GM23338 (cell line): ENCODE data around the gene C1orf50. TPM values are rescaled to one million over a fixed set of nuclear protein-coding genes. Genes with fewer than 3 reads are reported as not detected.
A peak's percentile ranks its signal among the peaks of the same experiment; 100 is the strongest.

Experiments
- ATAC-seq: fragments of 200-7000 bp; cut with Tn5 transposase; 3 replicates; pipeline ENCODE4 v1.9.1; 2020
- DNase-seq: peaks from one replicate; pipeline ENCODE4 v3.0.0-alpha.2; 2015; ENCODE audit warnings: low spot score
- H2AFZ ChIP-seq: fragments of 200-600 bp; sonication (generic); 2 replicates; pipeline ENCODE4 v1.8.0; 2016; ENCODE audit warnings: antibody characterized with exemption, mild to moderate bottlenecking, moderate library complexity
- H3F3A ChIP-seq: fragments of 200-600 bp; sonication (generic); replicated peaks from 2 replicates; pipeline ENCODE4 v1.8.0; 2017; ENCODE audit warnings: antibody characterized with exemption, mixed run types, low read depth
- H3K27ac ChIP-seq: fragments of 200-600 bp; sonication (generic); 2 replicates; pipeline ENCODE4 v1.6.1; 2016; ENCODE audit warnings: low read depth
- H3K27me3 ChIP-seq: fragments of 200-600 bp; sonication (generic); 2 replicates; pipeline ENCODE4 v1.8.0; 2016; ENCODE audit warnings: mild to moderate bottlenecking, mixed run types, moderate library complexity; ENCODE audit not compliant: insufficient read depth
- H3K36me3 ChIP-seq: fragments of 200-600 bp; sonication (generic); 2 replicates; pipeline ENCODE4 v1.8.0; 2016; ENCODE audit warnings: mild to moderate bottlenecking; ENCODE audit not compliant: insufficient read depth
- H3K4me1 ChIP-seq: fragments of 200-600 bp; sonication (generic); 2 replicates; pipeline ENCODE4 v1.8.0; 2016; ENCODE audit warnings: mild to moderate bottlenecking, moderate library complexity; ENCODE audit not compliant: insufficient read depth
- H3K4me2 ChIP-seq: fragments of 200-600 bp; sonication (generic); 2 replicates; pipeline ENCODE4 v1.7.1; 2017; ENCODE audit warnings: mixed run types
- H3K4me3 ChIP-seq: fragments of 200-600 bp; sonication (generic); 2 replicates; pipeline ENCODE4 v1.6.1; 2016; ENCODE audit warnings: mixed run types
- H3K79me2 ChIP-seq: fragments of 200-600 bp; sonication (generic); replicated peaks from 2 replicates; pipeline ENCODE4 v1.8.0; 2017; ENCODE audit warnings: mild to moderate bottlenecking; ENCODE audit not compliant: insufficient read depth
- H3K9me2 ChIP-seq: fragments of 200-600 bp; sonication (generic); 2 replicates; pipeline ENCODE4 v1.8.0; 2017; ENCODE audit not compliant: insufficient read depth
- H4K20me1 ChIP-seq: fragments of 200-600 bp; sonication (generic); replicated peaks from 2 replicates; pipeline ENCODE4 v1.8.0; 2017; ENCODE audit warnings: mild to moderate bottlenecking; ENCODE audit not compliant: insufficient read depth
- H3K27ac Mint-ChIP-seq: 2 replicates; pipeline ENCODE4 v1.8.0; 2020; ENCODE audit warnings: inconsistent platforms, mild to moderate bottlenecking, moderate library complexity, mixed read lengths
- H3K27me3 Mint-ChIP-seq: 3 replicates; pipeline ENCODE4 v1.8.0; 2022; ENCODE audit warnings: low read depth, mild to moderate bottlenecking, moderate library complexity, mixed read lengths, inconsistent platforms; ENCODE audit not compliant: insufficient read depth, poor library complexity
- H3K36me3 Mint-ChIP-seq: 3 replicates; pipeline ENCODE4 v1.8.0; 2021; ENCODE audit warnings: low read depth, mild to moderate bottlenecking, inconsistent platforms, moderate library complexity, mixed read lengths
- H3K4me1 Mint-ChIP-seq: 3 replicates; pipeline ENCODE4 v1.8.0; 2020; ENCODE audit warnings: mild to moderate bottlenecking, inconsistent platforms, mixed read lengths
- H3K4me3 Mint-ChIP-seq: 3 replicates; pipeline ENCODE4 v1.8.0; 2021; ENCODE audit warnings: moderate library complexity, mild to moderate bottlenecking, inconsistent platforms, mixed read lengths
- H3K9me3 Mint-ChIP-seq: 3 replicates; pipeline ENCODE4 v1.8.0; 2020; ENCODE audit warnings: moderate library complexity, mild to moderate bottlenecking, inconsistent platforms, mixed read lengths
- CREB1 ChIP-seq: fragments of 250-450 bp; sonication (Bioruptor Pico); IDR thresholded peaks from 2 replicates; pipeline ENCODE4 v1.5.0; 2020; ENCODE audit warnings: low read depth, mild to moderate bottlenecking, moderate library complexity
- ETS1 ChIP-seq: IDR thresholded peaks from 2 replicates; pipeline ENCODE4 v1.6.1; 2016; ENCODE audit warnings: antibody characterized with exemption
- EZH2 ChIP-seq: fragments of 200-600 bp; sonication (generic); IDR thresholded peaks from one replicate; pipeline ENCODE4 v1.8.0; 2017; ENCODE audit warnings: antibody characterized with exemption, mild to moderate bottlenecking, low read depth; ENCODE audit not compliant: unreplicated experiment
- EZH2phosphoT487 ChIP-seq: fragments of 200-600 bp; sonication (generic); IDR thresholded peaks from one replicate; pipeline ENCODE4 v1.8.1; 2018; ENCODE audit warnings: antibody characterized with exemption; ENCODE audit not compliant: unreplicated experiment
- JUNB ChIP-seq: IDR thresholded peaks from one replicate; pipeline ENCODE4 v1.6.1; 2016; ENCODE audit warnings: antibody characterized with exemption; ENCODE audit not compliant: unreplicated experiment
- NANOG ChIP-seq: IDR thresholded peaks from 2 replicates; pipeline ENCODE4 v1.6.1; 2016; ENCODE audit warnings: antibody characterized with exemption, borderline replicate concordance
- POLR2AphosphoS5 ChIP-seq: IDR thresholded peaks from 2 replicates; pipeline ENCODE4 v1.6.1; 2016; ENCODE audit warnings: antibody characterized with exemption, low read depth
- STAT1 ChIP-seq: IDR thresholded peaks from one replicate; pipeline ENCODE4 v1.6.1; 2016; ENCODE audit warnings: antibody characterized with exemption; ENCODE audit not compliant: unreplicated experiment
- ZNF114 ChIP-seq: fragments of 250-450 bp; sonication (Bioruptor Pico); IDR thresholded peaks from 2 replicates; pipeline ENCODE4 v1.5.0; 2020; ENCODE audit warnings: mild to moderate bottlenecking, moderate library complexity
- ZNF331 ChIP-seq: fragments of 250-450 bp; sonication (Bioruptor Pico); IDR thresholded peaks from 2 replicates; pipeline ENCODE4 v1.5.0; 2020; ENCODE audit warnings: low read depth, mild to moderate bottlenecking, moderate library complexity
- polyA plus RNA-seq: library from polyadenylated mRNA; unstranded; fragments of >200 nt; fragmentation: Nextera tagmentation; extraction: Ambion mirVana; gene quantifications from 2 replicates; pipeline ENCODE4 v1.2.1, GENCODE V29; 2016
- total RNA-seq: library from RNA; depleted of rRNA; stranded (reverse); fragments of >200 nt; shearing (Covaris generic); gene quantifications from 2 replicates; pipeline ENCODE4 v1.2.3, GENCODE V29; 2014
- TF ChIP-seq, protein P1 (sequence below), 2 experiments: fragments of 200-600 bp in 1 of 2; sonication (generic) in 1 of 2; conservative IDR thresholded peaks; 2 replicates each; pipeline versions ENCODE4 v1.5.1 to v1.6.1; 2016 to 2017; ENCODE audit warnings: antibody characterized with exemption in 2 of 2, low read depth in 2 of 2, mild to moderate bottlenecking in 2 of 2, moderate library complexity in 1 of 2
- TF ChIP-seq, protein P2 (sequence below): fragments of 250-450 bp; sonication (Bioruptor Pico); IDR thresholded peaks from 2 replicates; pipeline ENCODE4 v1.5.0; 2020; ENCODE audit warnings: mild to moderate bottlenecking, moderate library complexity
- TF ChIP-seq, protein P3 (sequence below): IDR thresholded peaks from one replicate; pipeline ENCODE4 v1.6.1; 2018; ENCODE audit warnings: antibody characterized with exemption; ENCODE audit not compliant: unreplicated experiment

C1orf50 gene
- total and polyA plus RNA-seq, 2 experiments from 2014 or later = 4.4 to 4.7 TPM

DNA sequence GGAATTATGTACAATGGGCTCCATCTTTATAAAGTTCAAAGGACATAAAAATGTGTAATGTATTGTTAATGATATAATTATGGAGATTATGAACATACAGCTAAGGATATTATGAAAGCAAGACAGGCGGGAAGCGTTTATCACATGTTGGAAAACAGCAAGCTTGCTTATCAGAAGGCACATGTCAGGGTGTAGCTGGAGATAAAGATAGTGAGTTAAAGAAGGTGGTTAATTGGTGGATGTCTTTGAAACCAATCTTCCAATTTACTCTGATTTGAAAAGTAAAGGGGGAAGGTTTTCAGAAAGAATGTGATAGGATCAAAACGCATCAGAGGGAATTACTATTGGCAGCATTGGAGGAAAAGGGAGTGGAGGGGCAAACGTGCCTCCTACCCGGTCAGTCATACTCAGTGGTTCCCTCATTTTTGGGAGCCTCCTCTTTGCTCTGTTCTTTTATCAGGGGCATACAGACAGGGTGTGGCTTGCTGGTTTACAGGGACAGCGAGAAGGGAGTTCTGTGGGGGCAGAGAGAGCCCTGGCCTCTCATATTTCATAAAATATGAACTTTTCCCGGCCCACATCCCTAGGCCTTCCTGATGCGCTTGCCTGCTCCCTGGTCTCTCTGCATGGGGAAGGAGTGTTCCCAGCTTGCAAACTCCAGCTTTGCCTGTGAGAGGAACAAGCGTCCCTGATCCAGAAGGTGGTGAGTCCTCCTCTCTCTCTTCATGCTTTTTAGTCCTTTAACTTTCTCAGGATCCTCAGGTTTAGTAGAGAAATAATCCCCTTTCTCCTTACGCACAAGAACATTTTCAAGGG, 58.2 kb downstream of the C1orf50 start:
- no peaks in the 10 kb centered on the region for H3K36me3 Mint-ChIP-seq
- no peaks in the 10 kb centered on the region for H3K9me3 Mint-ChIP-seq
- Histone ChIP-seq H3K79me2 (no peaks in the 10 kb centered on the region), H3K36me3 (no peaks in the 10 kb centered on the region), H3F3A (no peaks in the 10 kb centered on the region), H3K4me1 (peaks cover 25% of the 10 kb centered on the region; the same call in 1 of the 2 replicates), H4K20me1 (no peaks in the 10 kb centered on the region), H3K4me2 (no peak overlapping the region), H3K4me3 (no peak overlapping the region), H3K27me3 (no peaks in the 10 kb centered on the region), H3K9me2 (no peaks in the 10 kb centered on the region), H2AFZ (0 out of 2 replicates have a peak overlapping the region, but pooled peaks have one; percentile 8), H3K27ac (no peak overlapping the region)
- H3K27ac Mint-ChIP-seq = no peak overlapping the region; the same call in 1 of the 2 replicates
- DNase-seq (no peak), ATAC-seq (peak; percentile 49)
- H3K27me3 Mint-ChIP-seq = peaks cover 5% of the 10 kb centered on the region
- no peak overlapping the region for H3K4me3 Mint-ChIP-seq
- peaks cover 17% of the 10 kb centered on the region for H3K4me1 Mint-ChIP-seq
- TF ChIP-seq ZNF331 (CRISPR knock-in tag) = no peak
- TF ChIP-seq, protein P1, sequence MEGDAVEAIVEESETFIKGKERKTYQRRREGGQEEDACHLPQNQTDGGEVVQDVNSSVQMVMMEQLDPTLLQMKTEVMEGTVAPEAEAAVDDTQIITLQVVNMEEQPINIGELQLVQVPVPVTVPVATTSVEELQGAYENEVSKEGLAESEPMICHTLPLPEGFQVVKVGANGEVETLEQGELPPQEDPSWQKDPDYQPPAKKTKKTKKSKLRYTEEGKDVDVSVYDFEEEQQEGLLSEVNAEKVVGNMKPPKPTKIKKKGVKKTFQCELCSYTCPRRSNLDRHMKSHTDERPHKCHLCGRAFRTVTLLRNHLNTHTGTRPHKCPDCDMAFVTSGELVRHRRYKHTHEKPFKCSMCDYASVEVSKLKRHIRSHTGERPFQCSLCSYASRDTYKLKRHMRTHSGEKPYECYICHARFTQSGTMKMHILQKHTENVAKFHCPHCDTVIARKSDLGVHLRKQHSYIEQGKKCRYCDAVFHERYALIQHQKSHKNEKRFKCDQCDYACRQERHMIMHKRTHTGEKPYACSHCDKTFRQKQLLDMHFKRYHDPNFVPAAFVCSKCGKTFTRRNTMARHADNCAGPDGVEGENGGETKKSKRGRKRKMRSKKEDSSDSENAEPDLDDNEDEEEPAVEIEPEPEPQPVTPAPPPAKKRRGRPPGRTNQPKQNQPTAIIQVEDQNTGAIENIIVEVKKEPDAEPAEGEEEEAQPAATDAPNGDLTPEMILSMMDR (conservative IDR thresholded peaks at IDR 0.05; ENCODE audit: low read depth in 2 of 2) = no peak
- TF ChIP-seq JUNB = no peak
- TF ChIP-seq, protein P2, sequence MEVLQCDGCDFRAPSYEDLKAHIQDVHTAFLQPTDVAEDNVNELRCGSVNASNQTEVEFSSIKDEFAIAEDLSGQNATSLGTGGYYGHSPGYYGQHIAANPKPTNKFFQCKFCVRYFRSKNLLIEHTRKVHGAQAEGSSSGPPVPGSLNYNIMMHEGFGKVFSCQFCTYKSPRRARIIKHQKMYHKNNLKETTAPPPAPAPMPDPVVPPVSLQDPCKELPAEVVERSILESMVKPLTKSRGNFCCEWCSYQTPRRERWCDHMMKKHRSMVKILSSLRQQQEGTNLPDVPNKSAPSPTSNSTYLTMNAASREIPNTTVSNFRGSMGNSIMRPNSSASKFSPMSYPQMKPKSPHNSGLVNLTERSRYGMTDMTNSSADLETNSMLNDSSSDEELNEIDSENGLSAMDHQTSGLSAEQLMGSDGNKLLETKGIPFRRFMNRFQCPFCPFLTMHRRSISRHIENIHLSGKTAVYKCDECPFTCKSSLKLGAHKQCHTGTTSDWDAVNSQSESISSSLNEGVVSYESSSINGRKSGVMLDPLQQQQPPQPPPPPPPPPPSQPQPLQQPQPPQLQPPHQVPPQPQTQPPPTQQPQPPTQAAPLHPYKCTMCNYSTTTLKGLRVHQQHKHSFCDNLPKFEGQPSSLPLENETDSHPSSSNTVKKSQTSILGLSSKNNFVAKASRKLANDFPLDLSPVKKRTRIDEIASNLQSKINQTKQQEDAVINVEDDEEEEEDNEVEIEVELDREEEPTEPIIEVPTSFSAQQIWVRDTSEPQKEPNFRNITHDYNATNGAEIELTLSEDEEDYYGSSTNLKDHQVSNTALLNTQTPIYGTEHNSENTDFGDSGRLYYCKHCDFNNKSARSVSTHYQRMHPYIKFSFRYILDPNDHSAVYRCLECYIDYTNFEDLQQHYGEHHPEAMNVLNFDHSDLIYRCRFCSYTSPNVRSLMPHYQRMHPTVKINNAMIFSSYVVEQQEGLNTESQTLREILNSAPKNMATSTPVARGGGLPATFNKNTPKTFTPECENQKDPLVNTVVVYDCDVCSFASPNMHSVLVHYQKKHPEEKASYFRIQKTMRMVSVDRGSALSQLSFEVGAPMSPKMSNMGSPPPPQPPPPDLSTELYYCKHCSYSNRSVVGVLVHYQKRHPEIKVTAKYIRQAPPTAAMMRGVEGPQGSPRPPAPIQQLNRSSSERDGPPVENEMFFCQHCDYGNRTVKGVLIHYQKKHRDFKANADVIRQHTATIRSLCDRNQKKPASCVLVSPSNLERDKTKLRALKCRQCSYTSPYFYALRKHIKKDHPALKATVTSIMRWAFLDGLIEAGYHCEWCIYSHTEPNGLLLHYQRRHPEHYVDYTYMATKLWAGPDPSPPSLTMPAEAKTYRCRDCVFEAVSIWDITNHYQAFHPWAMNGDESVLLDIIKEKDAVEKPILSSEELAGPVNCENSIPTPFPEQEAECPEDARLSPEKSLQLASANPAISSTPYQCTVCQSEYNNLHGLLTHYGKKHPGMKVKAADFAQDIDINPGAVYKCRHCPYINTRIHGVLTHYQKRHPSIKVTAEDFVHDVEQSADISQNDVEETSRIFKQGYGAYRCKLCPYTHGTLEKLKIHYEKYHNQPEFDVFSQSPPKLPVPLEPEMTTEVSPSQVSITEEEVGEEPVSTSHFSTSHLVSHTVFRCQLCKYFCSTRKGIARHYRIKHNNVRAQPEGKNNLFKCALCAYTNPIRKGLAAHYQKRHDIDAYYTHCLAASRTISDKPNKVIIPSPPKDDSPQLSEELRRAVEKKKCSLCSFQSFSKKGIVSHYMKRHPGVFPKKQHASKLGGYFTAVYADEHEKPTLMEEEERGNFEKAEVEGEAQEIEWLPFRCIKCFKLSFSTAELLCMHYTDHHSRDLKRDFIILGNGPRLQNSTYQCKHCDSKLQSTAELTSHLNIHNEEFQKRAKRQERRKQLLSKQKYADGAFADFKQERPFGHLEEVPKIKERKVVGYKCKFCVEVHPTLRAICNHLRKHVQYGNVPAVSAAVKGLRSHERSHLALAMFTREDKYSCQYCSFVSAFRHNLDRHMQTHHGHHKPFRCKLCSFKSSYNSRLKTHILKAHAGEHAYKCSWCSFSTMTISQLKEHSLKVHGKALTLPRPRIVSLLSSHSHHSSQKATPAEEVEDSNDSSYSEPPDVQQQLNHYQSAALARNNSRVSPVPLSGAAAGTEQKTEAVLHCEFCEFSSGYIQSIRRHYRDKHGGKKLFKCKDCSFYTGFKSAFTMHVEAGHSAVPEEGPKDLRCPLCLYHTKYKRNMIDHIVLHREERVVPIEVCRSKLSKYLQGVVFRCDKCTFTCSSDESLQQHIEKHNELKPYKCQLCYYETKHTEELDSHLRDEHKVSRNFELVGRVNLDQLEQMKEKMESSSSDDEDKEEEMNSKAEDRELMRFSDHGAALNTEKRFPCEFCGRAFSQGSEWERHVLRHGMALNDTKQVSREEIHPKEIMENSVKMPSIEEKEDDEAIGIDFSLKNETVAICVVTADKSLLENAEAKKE (CRISPR knock-in tag) = no peak
- no peak for TF ChIP-seq POLR2AphosphoS5
- TF ChIP-seq EZH2 = no peak
- TF ChIP-seq CREB1 = no peak
- no peak for TF ChIP-seq ZNF114 (CRISPR knock-in tag)
- no peak for TF ChIP-seq NANOG
- TF ChIP-seq, protein P3, sequence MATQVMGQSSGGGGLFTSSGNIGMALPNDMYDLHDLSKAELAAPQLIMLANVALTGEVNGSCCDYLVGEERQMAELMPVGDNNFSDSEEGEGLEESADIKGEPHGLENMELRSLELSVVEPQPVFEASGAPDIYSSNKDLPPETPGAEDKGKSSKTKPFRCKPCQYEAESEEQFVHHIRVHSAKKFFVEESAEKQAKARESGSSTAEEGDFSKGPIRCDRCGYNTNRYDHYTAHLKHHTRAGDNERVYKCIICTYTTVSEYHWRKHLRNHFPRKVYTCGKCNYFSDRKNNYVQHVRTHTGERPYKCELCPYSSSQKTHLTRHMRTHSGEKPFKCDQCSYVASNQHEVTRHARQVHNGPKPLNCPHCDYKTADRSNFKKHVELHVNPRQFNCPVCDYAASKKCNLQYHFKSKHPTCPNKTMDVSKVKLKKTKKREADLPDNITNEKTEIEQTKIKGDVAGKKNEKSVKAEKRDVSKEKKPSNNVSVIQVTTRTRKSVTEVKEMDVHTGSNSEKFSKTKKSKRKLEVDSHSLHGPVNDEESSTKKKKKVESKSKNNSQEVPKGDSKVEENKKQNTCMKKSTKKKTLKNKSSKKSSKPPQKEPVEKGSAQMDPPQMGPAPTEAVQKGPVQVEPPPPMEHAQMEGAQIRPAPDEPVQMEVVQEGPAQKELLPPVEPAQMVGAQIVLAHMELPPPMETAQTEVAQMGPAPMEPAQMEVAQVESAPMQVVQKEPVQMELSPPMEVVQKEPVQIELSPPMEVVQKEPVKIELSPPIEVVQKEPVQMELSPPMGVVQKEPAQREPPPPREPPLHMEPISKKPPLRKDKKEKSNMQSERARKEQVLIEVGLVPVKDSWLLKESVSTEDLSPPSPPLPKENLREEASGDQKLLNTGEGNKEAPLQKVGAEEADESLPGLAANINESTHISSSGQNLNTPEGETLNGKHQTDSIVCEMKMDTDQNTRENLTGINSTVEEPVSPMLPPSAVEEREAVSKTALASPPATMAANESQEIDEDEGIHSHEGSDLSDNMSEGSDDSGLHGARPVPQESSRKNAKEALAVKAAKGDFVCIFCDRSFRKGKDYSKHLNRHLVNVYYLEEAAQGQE = no peak
- TF ChIP-seq ETS1 = no peak
- no peak for TF ChIP-seq EZH2phosphoT487
- TF ChIP-seq STAT1 = no peak
